HepG2 (cell line): Measurements from ENCODE around the gene CCR5AS.

Experiments used
- ATAC-seq: fragments of 200-7000 bp; cut with Tn5 transposase; 3 replicates; pipeline ENCODE4 v1.9.1; 2020; ENCODE audit warnings: mild to moderate bottlenecking, moderate library complexity
- BruUV-seq: library from RNA; stranded (reverse); fragments of 400-500 nt; replicated peaks from 2 replicates; lab custom pipeline; 2021; lab: Mats Ljungman, UMichigan
- CTCF ChIA-PET: fragments of 300-600 bp; formaldehyde crosslinking; extraction: SDS; loops from one replicate; lab custom pipeline; 2021; ENCODE audit warnings: low total read pairs, inconsistent platforms, low intra/inter-chr PET ratio; lab: Yijun Ruan, JAX
- POLR2A ChIA-PET: fragments of 350-600 bp; sonication (Branson Sonifier 250); formaldehyde crosslinking; loops from one replicate; lab custom pipeline; 2020; ENCODE audit warnings: antibody characterized with exemption, inconsistent platforms; lab: Yijun Ruan, JAX
- DNase-seq: peaks from one replicate; pipeline ENCODE4 v3.0.0-alpha.2; 2015; ENCODE audit warnings: low spot score
- FAIRE-seq: peaks from 3 replicates; lab custom pipeline; 2011; peaks lifted over from hg19 to GRCh38; lab: Jason Lieb, UNC
- H2AFZ ChIP-seq: one replicate; pipeline ENCODE4 v1.6.1; 2011; ENCODE audit warnings: low read length, inconsistent platforms
- H3K27ac ChIP-seq: fragments of 300-600 bp; 3 replicates; pipeline ENCODE4 v1.8.0; 2011; ENCODE audit warnings: mixed run types, mild to moderate bottlenecking, mixed read lengths, low read length, inconsistent platforms; ENCODE audit not compliant: insufficient read depth; ENCODE audit errors: extremely low read length
- H3K27me3 ChIP-seq, 2 experiments: fragments of 200-600 bp in 1 of 2; 2 replicates in 1 of 2; 3 replicates in 1 of 2; pipeline versions ENCODE4 v1.6.0 to v1.8.0; 2011; ENCODE audit warnings: low read length in 2 of 2, mild to moderate bottlenecking in 2 of 2, moderate library complexity in 2 of 2, inconsistent platforms in 1 of 2; ENCODE audit not compliant: insufficient read depth in 2 of 2, control insufficient read depth in 1 of 2
- H3K36me3 ChIP-seq, 2 experiments: fragments of 200-600 bp in 1 of 2; replicated peaks in 1 of 2; 2 replicates in 1 of 2; 3 replicates in 1 of 2; pipeline versions ENCODE4 v1.5.1 to v1.8.0; 2011; ENCODE audit warnings: low read length in 2 of 2, inconsistent platforms in 1 of 2; ENCODE audit not compliant: insufficient read depth in 2 of 2, control insufficient read depth in 1 of 2
- H3K4me1 ChIP-seq: 2 replicates; pipeline ENCODE4 v1.5.1; 2012; ENCODE audit warnings: low read length, inconsistent platforms; ENCODE audit not compliant: insufficient read depth
- H3K4me2 ChIP-seq: 2 replicates; pipeline ENCODE4 v1.6.0; 2011; ENCODE audit warnings: low read depth, low read length, inconsistent platforms
- H3K4me3 ChIP-seq, 3 experiments: fragments of 200-600 bp in 1 of 3; sonication (generic), shearing (Covaris generic) in 1 of 3; replicated peaks in 1 of 3; 2 replicates each; pipeline ENCODE4 v1.5.1; 2011 to 2016; ENCODE audit warnings: low read length in 3 of 3, inconsistent platforms in 2 of 3, low read depth in 2 of 3, mild to moderate bottlenecking in 2 of 3, control low read depth in 1 of 3, mixed read lengths in 1 of 3; ENCODE audit not compliant: insufficient read depth in 1 of 3
- H3K79me2 ChIP-seq: one replicate; pipeline ENCODE4 v1.6.1; 2011; ENCODE audit warnings: low read length, inconsistent platforms; ENCODE audit not compliant: insufficient read depth
- H3K9ac ChIP-seq: 2 replicates; pipeline ENCODE4 v1.6.0; 2011; ENCODE audit warnings: mild to moderate bottlenecking, low read depth, low read length, inconsistent platforms; ENCODE audit not compliant: insufficient read depth
- H3K9me3 ChIP-seq: 2 replicates; pipeline ENCODE4 v1.5.1; 2012; ENCODE audit warnings: mild to moderate bottlenecking, low read length
- H4K20me1 ChIP-seq: 2 replicates; pipeline ENCODE4 v1.6.0; 2011; ENCODE audit warnings: inconsistent platforms, mild to moderate bottlenecking, low read length, moderate library complexity; ENCODE audit not compliant: insufficient read depth
- BCL6 ChIP-seq: IDR thresholded peaks from 2 replicates; pipeline ENCODE4 v1.6.1; 2016; ENCODE audit warnings: missing genetic modification reagents, missing compliant biosample characterization
- EP300 ChIP-seq, 3 experiments: sonication (generic) in 1 of 3; formaldehyde crosslinking in 1 of 3; IDR thresholded peaks; 2 replicates each; pipeline versions ENCODE4 v1.5.1 to v1.6.1; 2011 to 2020; ENCODE audit warnings: low read depth in 2 of 3, low read length in 2 of 3, borderline replicate concordance in 1 of 3, improper control_type of control experiment in 1 of 3, mild to moderate bottlenecking in 1 of 3, missing genetic modification reagents in 1 of 3, moderate library complexity in 1 of 3
- FOSL2 ChIP-seq: sonication (generic); formaldehyde crosslinking; IDR thresholded peaks from 2 replicates; pipeline ENCODE4 v1.4.0; 2020; ENCODE audit warnings: missing genetic modification reagents
- HES4 ChIP-seq: sonication (generic); formaldehyde crosslinking; IDR thresholded peaks from 2 replicates; pipeline ENCODE4 v1.9.0; 2021; ENCODE audit warnings: mild to moderate bottlenecking, missing genetic modification reagents, borderline replicate concordance
- HNRNPH1 ChIP-seq: fragments of 200-400 bp; formaldehyde crosslinking; optimal IDR thresholded peaks from 2 replicates; pipeline ENCODE3; 2017; ENCODE audit warnings: mild to moderate bottlenecking, low read depth, low read length
- MEF2D ChIP-seq: sonication (generic); formaldehyde crosslinking; IDR thresholded peaks from 2 replicates; pipeline ENCODE4 v1.5.1; 2020; ENCODE audit warnings: mild to moderate bottlenecking, missing genetic modification reagents
- PLRG1 ChIP-seq: fragments of 450-650 bp; conservative IDR thresholded peaks from 2 replicates; pipeline ENCODE4 v1.6.1; 2016
- TEAD2 ChIP-seq: sonication (generic); formaldehyde crosslinking; IDR thresholded peaks from 2 replicates; pipeline ENCODE4 v1.9.0; 2021; ENCODE audit warnings: missing genetic modification reagents
- ZNF749 ChIP-seq: sonication (generic); formaldehyde crosslinking; IDR thresholded peaks from 2 replicates; pipeline ENCODE4 v1.8.0; 2022; ENCODE audit warnings: mild to moderate bottlenecking, missing genetic modification reagents, moderate library complexity, borderline replicate concordance
- ZSCAN22 ChIP-seq: sonication (generic); formaldehyde crosslinking; IDR thresholded peaks from 2 replicates; pipeline ENCODE4 v1.4.0; 2020; ENCODE audit warnings: mild to moderate bottlenecking, missing genetic modification reagents
- WGBS: methylation state at CpG from one replicate; pipeline ENCODE4 v1.1.6; 2017; ENCODE audit warnings: low lambda C conversion rate; 5-methylcytosine and 5-hydroxymethylcytosine counted together
- in situ Hi-C: cut with HindIII; loops from 2 replicates; pipeline ENCODE4 v1.10.0; 2017; ENCODE audit warnings: low pct_unique_long_range_greater_than_20kb; ENCODE audit not compliant: extremely low pct_ligation_motif_present
- intact Hi-C: fragments of 100-400 bp; cut with micrococcal nuclease; formaldehyde crosslinking; loops from one replicate; pipeline ENCODE4 v1.10.0; 2022; ENCODE audit not compliant: unreplicated experiment
- TF ChIP-seq, protein P1 (sequence below): IDR thresholded peaks from 2 replicates; pipeline ENCODE4 v1.6.1; 2016; ENCODE audit warnings: control low read depth
- TF ChIP-seq, protein P2 (sequence below): sonication (generic); formaldehyde crosslinking; IDR thresholded peaks from 2 replicates; pipeline ENCODE4 v1.4.0; 2020; ENCODE audit warnings: missing genetic modification reagents, borderline replicate concordance

The CCR5AS gene

DNA sequence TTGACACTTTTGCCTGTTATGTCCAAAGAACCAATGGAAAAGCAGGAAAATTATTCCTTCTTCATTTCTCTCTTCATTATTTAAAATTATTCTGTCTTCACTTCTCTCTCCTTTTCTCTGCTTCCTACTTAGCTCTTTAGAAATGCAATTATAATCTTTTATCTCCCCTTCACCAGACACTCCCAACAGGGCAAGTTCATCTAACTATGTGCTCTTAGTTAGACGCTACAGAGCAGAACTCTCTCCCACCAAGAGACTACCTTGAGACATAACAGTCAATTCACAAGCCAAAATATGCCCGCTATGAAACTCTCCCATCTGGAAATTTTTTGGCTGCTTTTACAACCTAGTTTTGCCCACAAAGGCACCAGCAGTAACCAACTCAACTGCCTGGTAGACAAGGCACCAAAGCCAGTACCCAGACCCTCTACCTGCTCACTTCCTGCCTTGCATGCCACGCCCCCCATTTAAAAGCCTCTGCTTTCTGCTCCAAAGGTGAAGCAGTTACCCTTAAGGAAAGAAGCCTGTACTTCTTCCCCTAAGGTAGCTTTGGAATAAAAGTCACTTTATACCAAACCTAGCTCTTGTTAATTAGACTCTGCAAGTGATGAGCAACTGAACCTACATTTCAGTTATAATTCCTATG lies 28.3 kb upstream of the CCR5AS start:
- Histone ChIP-seq H3K36me3 (no peaks in the 10 kb centered on the region), H3K9me3 (no peaks in the 10 kb centered on the region), H4K20me1 (no peaks in the 10 kb centered on the region), H2AFZ (no peak overlapping the region)
- 27% methylated on average over 3 of the region's 3 CpGs for WGBS
- TF ChIP-seq MEF2D (CRISPR knock-in tag) (no peak), ZNF749 (CRISPR knock-in tag) (no peak), PLRG1 (no peak), FOSL2 (CRISPR knock-in tag) (no peak), HES4 (CRISPR knock-in tag) (no peak), TEAD2 (CRISPR knock-in tag) (no peak), EP300 (IDR thresholded peaks at IDR 0.05; ENCODE audit: low read depth in 2 of 2, low read length in 2 of 2) (no peak), EP300 (CRISPR knock-in tag; IDR thresholded peaks at IDR 0.05; ENCODE audit: borderline replicate concordance) (no peak), BCL6 (CRISPR knock-in tag) (no peak), HNRNPH1 (no peak), ZSCAN22 (CRISPR knock-in tag) (no peak)
- TF ChIP-seq, protein P1, sequence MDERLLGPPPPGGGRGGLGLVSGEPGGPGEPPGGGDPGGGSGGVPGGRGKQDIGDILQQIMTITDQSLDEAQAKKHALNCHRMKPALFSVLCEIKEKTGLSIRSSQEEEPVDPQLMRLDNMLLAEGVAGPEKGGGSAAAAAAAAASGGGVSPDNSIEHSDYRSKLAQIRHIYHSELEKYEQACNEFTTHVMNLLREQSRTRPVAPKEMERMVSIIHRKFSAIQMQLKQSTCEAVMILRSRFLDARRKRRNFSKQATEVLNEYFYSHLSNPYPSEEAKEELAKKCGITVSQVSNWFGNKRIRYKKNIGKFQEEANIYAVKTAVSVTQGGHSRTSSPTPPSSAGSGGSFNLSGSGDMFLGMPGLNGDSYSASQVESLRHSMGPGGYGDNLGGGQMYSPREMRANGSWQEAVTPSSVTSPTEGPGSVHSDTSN: no peak
- TF ChIP-seq, protein P2, sequence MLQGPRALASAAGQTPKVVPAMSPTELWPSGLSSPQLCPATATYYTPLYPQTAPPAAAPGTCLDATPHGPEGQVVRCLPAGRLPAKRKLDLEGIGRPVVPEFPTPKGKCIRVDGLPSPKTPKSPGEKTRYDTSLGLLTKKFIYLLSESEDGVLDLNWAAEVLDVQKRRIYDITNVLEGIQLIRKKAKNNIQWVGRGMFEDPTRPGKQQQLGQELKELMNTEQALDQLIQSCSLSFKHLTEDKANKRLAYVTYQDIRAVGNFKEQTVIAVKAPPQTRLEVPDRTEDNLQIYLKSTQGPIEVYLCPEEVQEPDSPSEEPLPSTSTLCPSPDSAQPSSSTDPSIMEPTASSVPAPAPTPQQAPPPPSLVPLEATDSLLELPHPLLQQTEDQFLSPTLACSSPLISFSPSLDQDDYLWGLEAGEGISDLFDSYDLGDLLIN (CRISPR knock-in tag): no peak
- TF ChIP-seq, all 625 proteins: peak for 0
- Histone ChIP-seq H3K27ac (no peak overlapping the region), H3K9ac (no peak overlapping the region), H3K4me1 (no peaks in the 10 kb centered on the region), H3K4me2 (no peak overlapping the region), H3K4me3 (no peak overlapping the region), H3K27me3 (no peaks in the 10 kb centered on the region), H3K79me2 (no peaks in the 10 kb centered on the region)
- CTCF ChIA-PET: no interaction called here
- in situ Hi-C loops (no loop called here), intact Hi-C loops (no loop called here)
- DNase-seq (no peak), ATAC-seq (no peak), FAIRE-seq (no peak)
- POLR2A ChIA-PET: no interaction called here
- BruUV-seq: no TSS peak
